Immature natural killer cell (primary cell): Measurements from ENCODE around the gene ELAC2. TPM values are rescaled to one million over a fixed set of nuclear protein-coding genes. Genes with fewer than 3 reads are reported as not detected.

Experiments used
- polyA plus RNA-seq, 3 donors: library from polyadenylated mRNA; unstranded; fragments of 300-500 nt; fragmentation: Illumina TruSeq; gene quantifications; one replicate each; pipeline ENCODE4 v1.2.3, GENCODE V29; 2021

ELAC2 gene
- polyA plus RNA-seq, 3 donors from 2014 or later: 30.7 to 61.2 (median 38.6) TPM

Other genes with a start within 250 kb of the ELAC2 start
- gene ARHGAP44, start 228.5 kb downstream of the ELAC2 start, polyA plus RNA-seq: under 1 TPM in 1 of 3 donors, not detected in 2; 0.13 TPM